Activated CD8-positive, alpha-beta memory T cell treated with anti-CD3 and anti-CD28 coated beads for 1 hour (primary cell): ENCODE measurements around the gene SLC37A2.

Experiments used
- DNase-seq, 2 donors: peaks; one replicate each; pipeline ENCODE4 v3.0.0-alpha.2; 2020; ENCODE audit warnings: low read depth in 1 of 2; ENCODE audit errors: extremely low read depth in 1 of 2

The SLC37A2 gene

GRCh38 chr11:125105926-125106325, 42.8 kb downstream of the SLC37A2 start:
- no peak for DNase-seq

- no peak for DNase-seq
Measured at GRCh38 chr11:125108469-125108868, 45.4 kb downstream of the SLC37A2 start.

DNA sequence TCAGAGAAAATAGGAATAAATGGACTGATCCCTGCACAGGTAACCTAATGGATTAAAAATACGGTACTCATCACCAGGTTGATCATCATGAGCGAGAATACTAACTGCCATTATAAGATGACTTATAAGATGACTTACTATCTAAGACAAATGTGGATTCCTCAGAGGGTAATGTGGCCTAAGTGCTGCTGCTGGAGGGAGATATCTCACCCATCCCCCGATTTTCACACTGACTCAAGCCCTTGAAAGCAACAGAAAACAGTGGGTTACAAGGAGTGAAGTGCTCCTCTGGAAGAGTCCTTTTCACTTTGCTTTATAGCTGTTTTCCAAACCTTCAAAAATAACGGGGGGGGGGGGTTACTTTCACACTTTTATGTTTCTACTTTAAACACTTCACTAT, 47.4 kb downstream of the SLC37A2 start:
- DNase-seq = no peak

- DNase-seq = no peak
Measured at GRCh38 chr11:125111001-125111342, 47.9 kb downstream of the SLC37A2 start.

DNA sequence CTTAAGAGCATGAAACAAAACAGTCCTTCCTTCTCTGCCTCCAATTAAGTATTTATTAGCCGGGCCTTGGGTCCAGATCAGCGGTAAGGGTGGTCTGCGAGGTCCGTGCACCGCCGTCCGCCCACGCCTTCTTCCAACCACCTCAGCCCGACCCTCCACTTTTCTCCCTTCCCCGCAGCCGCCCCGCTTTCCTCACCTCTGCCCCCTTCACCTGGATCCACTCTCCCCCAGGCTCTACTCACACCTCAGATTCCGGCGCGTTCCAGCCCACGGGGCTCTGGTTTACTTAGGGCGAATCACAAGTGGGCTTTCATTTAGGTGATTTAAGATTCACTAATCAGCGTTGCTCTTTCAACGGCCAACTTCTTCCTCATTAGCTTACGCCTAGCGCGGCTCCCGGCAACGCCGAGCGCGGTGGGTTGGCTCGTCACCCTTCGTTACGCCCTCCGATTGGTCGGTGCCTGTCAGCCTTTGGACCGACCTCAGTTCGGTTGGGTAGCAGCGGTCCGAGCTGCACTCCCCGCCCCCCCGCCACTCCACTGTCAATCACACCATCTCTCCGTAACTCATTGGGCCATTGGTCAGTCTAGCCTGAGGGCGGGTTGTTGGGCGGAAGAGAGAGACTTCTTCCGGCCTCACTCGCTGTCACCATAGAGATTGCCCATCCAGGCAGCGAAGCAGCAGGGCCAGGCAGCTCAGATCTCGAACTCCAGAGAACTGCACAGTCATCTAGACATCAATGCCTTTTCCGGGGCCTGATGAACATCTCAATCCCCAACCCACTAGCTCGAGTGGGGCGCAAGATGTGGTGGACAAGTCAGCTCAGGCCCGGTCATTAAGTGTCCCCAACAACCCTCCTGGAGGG, 48.5 kb downstream of the SLC37A2 start, which contains the start of gene TMEM218:
Gene TMEM218 (minus strand): TSS at position 284 of the 865 bp plus-strand sequence. CDS start 9,385 bp downstream, outside the sequence.
- peak; percentile 87 to 89 for DNase-seq

DNA sequence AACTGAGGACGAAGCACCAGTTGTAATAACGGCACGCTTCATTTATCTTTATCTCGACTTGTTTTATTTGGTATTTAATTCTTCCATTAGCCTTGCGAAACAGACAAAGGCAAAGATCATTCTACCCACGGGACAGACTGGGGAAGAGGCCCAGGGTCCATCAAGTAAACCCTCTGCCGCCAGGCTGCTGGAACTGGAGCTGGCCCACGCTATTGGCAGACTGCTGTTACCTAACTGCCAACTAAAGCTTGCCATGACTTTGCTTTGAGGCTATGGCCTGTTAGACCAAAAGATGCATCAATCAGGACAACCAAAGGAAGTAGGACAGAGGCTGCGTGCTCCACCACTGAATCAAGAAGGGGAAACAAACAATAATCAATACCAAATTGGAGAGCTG, 49.1 kb downstream of the SLC37A2 start:
- no peak for DNase-seq

- DNase-seq = no peak
Measured at GRCh38 chr11:125114518-125114917, 51.4 kb downstream of the SLC37A2 start.

GRCh38 chr11:125117429-125117828, 54.3 kb downstream of the SLC37A2 start:
- no peak for DNase-seq

DNA sequence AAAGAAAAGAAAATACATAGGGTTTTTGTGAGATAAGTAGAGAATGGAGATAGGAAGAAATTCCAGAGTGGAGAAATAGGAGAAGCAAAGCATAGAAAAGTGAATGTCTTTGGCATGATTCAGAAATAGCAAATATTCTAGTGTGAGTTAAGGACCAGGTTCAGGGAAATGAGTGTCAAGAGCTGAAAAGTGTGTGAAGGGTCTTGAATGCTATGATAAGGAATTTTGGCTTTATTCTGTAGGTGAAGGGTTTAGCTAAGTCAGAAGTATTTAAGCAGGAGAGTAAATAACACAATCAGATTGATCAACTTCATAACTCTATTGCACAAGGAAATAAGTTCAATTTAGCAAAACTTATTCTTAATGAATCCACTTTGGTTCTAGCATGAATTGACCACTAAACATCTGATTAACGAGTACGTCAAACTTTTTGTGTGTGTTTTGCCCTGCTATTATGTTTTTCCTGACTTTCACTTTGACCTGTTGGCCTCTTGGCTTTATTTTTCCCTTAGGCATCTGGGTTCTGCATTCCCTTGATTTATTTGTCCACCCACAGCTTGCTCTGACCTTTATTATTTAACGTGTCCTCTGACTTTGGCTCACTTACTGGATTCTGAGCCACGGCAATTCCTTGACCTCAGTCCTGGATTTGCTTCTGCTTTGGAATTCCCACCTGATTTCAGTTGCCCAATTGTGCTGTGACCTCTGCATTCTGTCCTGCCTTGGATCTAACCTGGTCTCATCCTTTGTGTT, 60.3 kb downstream of the SLC37A2 start:
- no peak for DNase-seq

GRCh38 chr11:125123947-125124617, 61.0 kb downstream of the SLC37A2 start:
- peak in 1 of 2 donors; percentile 12 for DNase-seq

DNA sequence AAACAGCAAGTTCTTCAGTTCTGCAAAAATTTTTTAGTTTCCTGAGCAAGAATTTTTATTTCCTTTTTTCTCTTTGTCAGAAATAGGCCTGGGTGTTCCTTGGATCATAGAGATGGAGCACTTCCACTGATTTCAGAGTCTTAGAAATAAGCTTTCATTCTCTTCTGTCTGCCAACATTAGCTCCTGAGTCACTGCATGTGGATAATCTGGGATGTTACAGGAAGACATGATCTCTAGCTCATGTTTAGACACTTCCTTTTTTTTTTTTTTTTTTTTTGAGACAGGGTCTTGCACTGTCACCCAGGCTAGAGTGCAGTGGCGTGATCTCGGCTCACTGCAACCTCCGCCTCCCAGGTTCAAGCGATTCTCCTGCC, 61.5 kb downstream of the SLC37A2 start:
- no peak for DNase-seq

DNA sequence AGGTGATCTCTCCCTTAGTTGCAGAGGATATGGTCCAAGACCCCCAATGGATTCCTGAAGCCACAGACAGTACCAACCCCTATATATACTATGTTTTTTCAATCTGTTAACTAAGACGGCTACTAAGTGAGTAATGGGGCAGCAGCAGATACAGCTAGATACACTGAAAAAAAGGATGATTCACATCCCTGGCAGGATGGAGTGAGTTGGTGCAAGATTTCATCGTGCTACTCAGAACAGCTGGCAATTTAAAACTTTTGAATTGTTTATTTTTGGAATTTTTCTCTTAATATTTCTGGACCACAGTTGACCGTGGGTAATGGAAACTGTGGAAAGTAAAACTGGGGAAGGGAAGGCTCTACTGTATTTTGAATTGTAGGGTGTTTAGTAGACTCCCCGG, 65.3 kb downstream of the SLC37A2 start:
- no peak for DNase-seq

DNA sequence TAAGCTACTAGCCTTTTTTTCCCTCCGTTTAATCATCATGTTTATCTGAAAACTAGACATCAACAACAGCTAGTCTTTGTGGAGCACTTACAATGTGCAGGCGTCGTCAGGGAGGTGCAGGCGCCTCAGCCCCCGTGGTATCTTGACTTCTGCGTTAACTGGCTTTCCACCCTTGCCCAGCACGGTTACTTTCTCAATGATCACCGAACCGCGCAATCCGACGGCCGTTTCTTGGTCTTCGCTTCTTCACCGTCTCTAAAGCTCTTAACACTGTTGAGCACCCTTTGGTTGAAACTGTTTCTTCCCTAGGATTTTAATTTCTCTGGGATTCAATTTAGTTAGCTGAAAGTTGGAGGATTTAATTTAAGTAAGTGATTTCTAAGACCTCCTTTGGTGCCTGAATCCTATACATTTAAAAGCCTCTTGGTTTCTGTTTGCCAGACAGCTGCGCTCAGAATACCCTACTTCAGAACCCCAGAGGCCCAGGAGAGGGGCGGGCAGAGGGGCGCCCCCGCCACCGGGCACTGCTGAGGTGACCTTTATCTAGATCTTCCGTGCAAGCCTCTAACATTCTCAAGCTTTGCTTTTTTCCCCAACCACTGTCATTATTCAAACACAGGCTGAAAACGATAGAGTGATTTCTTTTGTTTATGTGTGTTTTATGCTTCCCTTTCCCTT, 66.3 kb downstream of the SLC37A2 start:
- DNase-seq = no peak

DNA sequence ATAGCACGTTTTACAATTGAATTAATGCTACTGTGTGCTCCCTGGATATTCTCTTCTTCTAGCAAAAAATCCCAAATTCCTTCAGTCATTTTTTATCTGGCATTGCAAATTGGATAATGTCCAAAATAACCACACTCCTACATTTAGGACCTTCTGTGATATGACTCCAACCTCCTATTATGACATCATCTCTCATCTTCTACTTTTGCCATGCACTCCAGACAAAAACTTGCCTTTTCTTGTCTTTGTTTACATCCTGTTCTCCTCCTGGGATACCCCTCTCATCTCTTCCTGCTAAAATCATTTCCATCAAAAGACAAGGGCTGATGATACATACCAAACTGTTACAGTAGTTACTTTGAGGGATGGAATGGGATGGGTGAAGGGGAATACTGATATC, 69.0 kb downstream of the SLC37A2 start:
- DNase-seq = no peak

- no peak for DNase-seq
Measured at GRCh38 chr11:125132596-125132995, 69.5 kb downstream of the SLC37A2 start.

- no peak for DNase-seq
Measured at GRCh38 chr11:125136001-125136400, 72.9 kb downstream of the SLC37A2 start.

- no peak for DNase-seq
Measured at GRCh38 chr11:125138966-125139365, 75.9 kb downstream of the SLC37A2 start.

- DNase-seq = no peak
Measured at GRCh38 chr11:125139778-125140177, 76.7 kb downstream of the SLC37A2 start.
